Stimulated activated CD4-positive, alpha-beta T cell treated with anti-CD3 and anti-CD28 coated beads, Interleukin-4, amount 100 ng/mL, for 48 hours (primary cell): ENCODE results near the gene HOXB9.

Experiments used
- DNase-seq, 2 donors: peaks; one replicate each; pipeline ENCODE4 v3.0.0-alpha.2; 2020; ENCODE audit warnings: low read depth in 2 of 2

Gene HOXB9

DNA sequence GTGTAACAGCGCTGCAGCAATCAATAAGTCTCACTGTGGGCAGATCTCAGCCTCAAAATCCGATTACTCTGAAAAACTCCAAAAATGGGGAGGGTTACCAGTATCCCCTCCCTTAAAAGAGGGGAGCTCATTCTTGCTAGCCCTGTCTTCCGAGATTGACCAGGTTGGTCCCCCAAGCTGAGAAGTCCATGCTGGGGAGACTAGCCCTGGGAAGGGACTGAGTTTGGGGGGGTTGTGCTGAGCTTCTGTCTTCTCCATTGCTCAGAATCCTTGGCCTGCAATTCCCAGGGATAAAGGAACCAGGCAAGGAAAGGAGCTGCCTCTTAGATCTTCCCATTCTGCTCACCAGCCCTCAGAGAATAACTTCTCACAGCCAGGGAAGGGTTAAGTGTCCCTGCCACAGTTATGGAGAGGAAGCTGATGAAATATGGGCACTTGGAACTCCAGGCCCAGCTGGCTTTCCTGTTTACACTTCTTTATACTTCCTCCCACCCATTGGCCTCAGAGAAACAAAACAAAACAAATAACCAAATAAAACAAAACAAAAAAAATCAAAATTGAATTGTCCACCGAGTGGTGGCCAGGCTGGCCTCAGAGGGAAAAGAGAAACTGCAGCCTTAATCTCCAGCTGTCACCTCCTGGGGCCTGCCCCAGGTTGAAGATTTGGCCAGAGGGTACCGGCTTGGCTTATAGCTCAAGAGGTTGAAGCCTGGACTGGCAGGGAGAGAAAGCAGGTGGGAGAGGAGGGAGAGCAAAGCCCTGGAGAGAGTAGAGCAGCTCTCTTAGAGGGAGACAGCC is 38.7 kb downstream of the HOXB9 start:
- DNase-seq: no peak

GRCh38 chr17:48586355-48587258 is 39.6 kb downstream of the HOXB9 start:
- DNase-seq: no peak

DNA sequence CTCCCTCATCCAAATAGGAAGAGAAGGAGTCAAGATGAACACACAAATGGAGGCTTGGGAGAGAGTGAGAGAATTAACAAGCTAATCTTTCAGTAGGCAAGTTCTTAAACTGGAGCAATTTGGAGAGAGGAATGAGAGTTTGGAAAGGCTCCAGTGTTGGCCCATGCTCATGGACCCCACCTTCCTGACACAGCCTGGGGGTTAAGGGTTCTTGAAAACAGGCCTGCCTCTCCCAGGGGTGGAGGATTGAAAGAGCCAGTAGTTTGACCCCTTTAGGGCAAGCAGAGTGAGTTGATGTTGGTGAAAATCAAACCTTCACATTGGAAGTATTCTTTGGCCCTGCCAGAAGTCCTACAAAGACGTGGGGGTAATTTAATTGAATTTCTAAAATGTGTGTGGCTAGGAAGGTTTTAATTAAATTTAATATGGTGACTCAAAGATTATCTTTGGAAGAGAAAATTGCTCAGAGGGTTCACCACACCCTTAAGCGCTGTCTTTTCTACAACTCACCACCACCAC is 41.9 kb downstream of the HOXB9 start:
- DNase-seq: no peak

GRCh38 chr17:48583708-48584222 is 42.4 kb downstream of the HOXB9 start:
- no peak for DNase-seq

DNA sequence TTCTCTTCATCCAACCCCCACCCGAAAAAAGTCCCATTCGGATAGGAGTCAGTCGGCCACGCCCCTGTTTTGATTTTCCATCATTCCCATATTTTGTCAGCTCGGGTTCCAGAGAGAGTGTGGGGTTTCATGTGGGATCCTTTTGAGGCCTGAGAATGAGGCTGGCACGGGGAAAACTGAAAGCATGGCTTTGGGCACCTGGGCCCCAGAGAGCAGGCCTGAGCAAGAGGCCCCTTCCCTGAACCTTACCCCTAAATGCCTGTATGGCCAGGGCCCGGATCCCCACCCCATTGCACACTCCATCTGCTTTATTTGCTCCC is 43.4 kb downstream of the HOXB9 start:
- no peak for DNase-seq

GRCh38 chr17:48579760-48580554 is 46.2 kb downstream of the HOXB9 start:
- DNase-seq: no peak

GRCh38 chr17:48579471-48579759 is 46.7 kb downstream of the HOXB9 start:
- DNase-seq: no peak

DNA sequence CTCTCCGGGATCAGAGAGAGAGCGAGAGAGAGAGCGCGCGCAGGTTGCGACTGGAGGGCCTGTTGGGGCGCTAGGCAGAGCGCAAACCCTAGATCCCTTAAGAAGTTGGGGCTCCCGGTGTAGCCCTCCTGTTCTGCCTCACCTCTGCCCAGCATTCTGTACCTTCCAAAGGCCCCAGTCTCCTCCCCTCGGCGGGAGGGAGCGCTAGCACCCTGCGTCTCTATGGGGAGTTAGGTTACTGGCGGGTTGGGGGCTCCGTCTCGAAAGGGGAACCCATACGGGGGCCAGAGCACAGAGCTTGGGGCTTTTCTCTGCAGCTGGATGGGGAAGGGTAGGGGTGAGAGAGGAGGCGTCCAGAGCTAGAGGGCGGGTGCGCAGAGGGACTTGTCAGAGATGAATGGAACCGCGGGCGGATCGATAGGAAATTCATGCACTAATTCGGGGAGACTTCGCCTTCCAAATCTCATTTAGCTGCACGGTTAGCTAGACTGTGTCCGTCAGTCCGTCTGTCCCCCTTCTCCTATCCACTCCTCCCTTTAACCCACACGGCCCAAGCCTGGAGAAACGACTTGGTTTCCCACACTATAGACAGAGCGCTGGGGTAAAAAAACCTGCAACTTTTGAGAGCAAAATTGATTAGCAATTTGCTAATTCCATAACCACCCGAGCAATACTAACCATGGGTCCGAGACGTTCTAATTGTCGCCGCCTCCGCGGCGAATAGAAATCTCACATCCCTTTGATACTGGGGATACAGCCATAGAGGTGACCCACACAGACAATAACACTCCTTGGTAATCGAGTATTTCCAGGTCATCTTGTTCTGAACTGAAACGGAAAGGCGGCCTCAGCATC is 47.3 kb downstream of the HOXB9 start:
- no peak for DNase-seq

DNA sequence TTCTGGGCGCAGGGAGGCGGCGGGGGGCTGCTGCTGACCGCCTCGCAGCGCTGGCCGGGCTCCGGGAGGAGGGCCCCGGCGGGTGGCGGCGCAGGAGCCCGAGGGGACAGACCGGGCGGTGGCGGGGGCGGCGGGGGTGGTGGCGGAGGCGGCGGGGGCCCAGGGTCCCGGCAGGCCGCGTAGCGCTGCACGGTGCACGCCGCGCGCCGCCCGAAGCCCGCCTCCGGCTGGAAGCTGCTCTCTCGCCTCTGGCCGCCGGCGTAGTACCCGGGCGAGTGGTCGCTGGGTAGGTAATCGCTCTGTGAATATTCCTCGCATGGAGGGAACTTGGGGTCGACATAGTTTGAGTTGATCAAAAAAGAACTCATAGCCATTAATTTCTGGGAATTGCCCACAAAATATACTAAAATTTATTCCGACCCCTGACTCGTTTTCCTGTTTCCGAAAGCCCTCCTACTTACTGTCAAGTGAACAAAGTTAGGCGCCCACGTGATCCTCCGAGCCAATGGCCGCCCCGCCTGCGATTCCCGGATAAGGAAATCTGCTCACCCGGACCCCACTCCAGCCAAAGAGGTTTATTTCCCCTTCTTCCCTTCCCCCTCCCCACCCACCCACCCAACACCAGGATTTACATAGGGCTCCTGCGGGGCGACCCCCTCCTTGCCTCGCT is 48.1 kb downstream of the HOXB9 start, which contains the start of gene HOXB4:
TSS of gene HOXB4 (minus strand) at position 405 of the 670 bp plus-strand sequence. CDS start at position 374, 31 bp downstream.
- peak in 1 of 2 donors; percentile 68 for DNase-seq

- DNase-seq: no peak
Observed at GRCh38 chr17:48577330-48577945, 48.7 kb downstream of the HOXB9 start.

DNA sequence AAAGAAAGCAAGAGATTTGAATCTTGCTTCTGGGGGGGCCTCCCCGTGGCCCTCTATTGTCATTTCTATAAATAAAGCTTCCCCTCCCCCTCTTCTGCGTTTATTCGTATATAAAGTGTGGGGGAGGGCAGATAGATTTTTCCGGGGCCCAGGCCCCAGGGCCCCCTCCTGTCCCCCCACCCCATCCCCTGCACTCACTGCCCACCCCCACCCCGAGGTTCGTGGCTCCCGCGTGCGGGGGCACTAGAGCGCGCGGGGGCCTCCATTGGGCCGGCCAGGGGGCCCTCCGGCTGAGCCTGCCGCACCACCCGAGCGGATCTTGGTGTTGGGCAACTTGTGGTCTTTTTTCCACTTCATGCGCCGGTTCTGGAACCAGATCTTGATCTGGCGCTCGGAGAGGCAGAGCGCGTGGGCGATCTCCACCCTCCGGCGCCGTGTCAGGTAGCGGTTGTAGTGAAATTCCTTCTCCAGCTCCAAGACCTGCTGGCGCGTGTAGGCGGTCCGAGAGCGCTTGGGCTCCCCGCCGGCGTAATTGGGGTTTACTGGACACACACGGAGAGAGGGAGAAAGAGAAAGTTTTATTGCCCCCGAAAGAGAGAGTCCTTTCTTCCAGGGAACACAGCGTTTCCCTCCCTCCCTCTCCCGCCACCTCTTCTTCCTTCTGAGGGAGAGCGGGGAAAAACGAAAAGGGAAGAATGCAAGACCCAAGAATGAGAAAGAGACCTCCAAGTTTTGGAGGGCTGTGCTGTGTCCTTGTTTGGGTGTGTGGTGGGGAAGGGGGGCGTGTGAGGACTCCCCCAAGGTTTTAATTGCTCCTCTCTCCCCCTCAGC is 49.5 kb downstream of the HOXB9 start:
- DNase-seq: no peak

DNA sequence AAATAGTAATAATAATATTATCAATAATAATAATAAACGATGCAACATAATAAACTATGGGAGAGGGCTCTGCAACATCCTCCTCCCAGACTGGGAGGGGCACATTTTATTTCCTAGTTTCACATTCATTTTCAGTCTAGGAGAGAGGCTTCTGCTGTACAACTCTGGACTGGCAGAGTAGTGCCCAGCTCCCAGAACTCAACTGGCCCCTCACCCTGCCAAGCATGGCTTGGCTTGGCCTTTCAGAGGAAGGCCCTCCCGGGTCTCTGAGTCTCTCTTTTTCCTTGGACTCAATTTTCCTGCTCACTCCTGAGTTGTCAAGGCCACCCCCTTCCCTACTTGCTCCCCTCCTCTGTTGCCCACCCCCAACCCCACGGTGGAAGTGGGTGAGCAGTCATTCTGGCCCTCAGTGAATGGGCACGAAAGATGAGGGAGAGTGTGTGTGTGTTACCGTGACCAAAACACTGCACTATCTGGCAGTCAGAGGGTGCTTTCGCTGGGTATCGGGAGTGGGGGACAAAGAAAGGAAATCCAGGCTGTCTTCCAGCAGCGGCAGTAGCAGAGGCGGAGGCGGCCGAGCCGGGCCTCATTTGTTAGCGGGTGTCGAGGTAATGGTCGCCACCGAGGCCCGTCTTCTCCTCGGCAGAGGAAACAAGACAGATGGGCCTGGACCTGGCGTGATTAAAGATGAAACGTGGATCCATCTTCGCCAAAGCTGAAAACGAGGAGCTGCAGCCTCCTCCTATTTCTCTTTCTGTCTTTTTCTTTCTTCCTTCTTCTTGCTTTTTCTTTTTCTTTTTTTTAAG is 50.3 kb downstream of the HOXB9 start:
- DNase-seq: no peak

- no peak for DNase-seq
Observed at GRCh38 chr17:48575066-48575582, 51.0 kb downstream of the HOXB9 start.

GRCh38 chr17:48574505-48575065 is 51.6 kb downstream of the HOXB9 start:
- no peak for DNase-seq

GRCh38 chr17:48571826-48572417 is 54.2 kb downstream of the HOXB9 start:
- no peak for DNase-seq
